ENCODE results near the gene SLC10A7. TPM values are rescaled to one million over a fixed set of nuclear protein-coding genes. Genes with fewer than 3 reads are reported as not detected.

Gene SLC10A7
- total and polyA plus RNA-seq, 2 of the 4 experiments (the other 2 are of a cell fraction), result 5.2 to 8.4 TPM

DNA sequence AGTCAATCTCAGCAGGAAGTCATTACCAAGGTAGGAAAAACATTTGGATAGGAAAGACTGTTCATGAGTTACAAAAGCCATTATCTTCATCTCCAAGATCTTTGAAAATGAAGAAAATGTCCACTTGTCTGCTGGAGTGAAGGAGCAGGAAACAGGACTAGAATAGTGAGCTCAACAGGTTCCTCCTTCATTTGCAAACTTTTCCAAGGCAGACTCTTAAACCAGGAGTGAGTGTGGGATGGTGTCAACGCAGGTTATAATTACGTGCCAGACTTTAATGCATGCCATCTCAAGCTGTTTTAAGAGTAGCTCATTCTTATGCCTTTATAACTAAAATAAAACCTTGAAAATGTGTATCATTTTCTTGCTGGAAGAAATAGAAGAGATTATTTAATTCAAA lies 310.9 kb downstream of the SLC10A7 start:
- H4K8ac ChIP-seq (ENCODE audit: low read depth in 2 of 2, low read length in 2 of 2), result no peak overlapping the region
- H2BK20ac ChIP-seq (ENCODE audit: low read depth, low read length), result no peak overlapping the region
- no peak overlapping the region for H3K4ac ChIP-seq (ENCODE audit: low read depth, low read length)
- H4K20me1 ChIP-seq (ENCODE audit: insufficient read depth, low read length), result no peaks in the 10 kb centered on the region
- DNase-seq (no peak), ATAC-seq (ENCODE audit: low read depth) (no peak)
- ChIA-PET POLR2A (ENCODE audit: unreplicated experiment) (no interaction called here), CTCF (no interaction called here)
- H2AFZ ChIP-seq (replicated peaks; ENCODE audit: low read length, poor library complexity), result no peak overlapping the region
- no peak overlapping the region for H3K4me3 ChIP-seq (ENCODE audit: insufficient read depth, low read depth, low read length)
- in situ Hi-C loops (cut with MboI; ENCODE audit: low sequenced_read_pairs) (no loop called here), intact Hi-C loops (cut with micrococcal nuclease) (no loop called here), dilution Hi-C loops (cut with HindIII; ENCODE audit: low sequenced_read_pairs, unreplicated experiment) (no loop called here)
- no peak overlapping the region for H3K18ac ChIP-seq (ENCODE audit: low read depth, low read length)
- H3K36me3 ChIP-seq (ENCODE audit: control insufficient read depth, insufficient read depth, low read length), result no peaks in the 10 kb centered on the region
- H2AK5ac ChIP-seq (ENCODE audit: low read depth, low read length), result no peak overlapping the region
- no peak overlapping the region for H2BK120ac ChIP-seq (ENCODE audit: low read depth, low read length)
- H3K27ac ChIP-seq (ENCODE audit: insufficient read depth, low read length), result no peak overlapping the region
- no peak overlapping the region for H2BK5ac ChIP-seq (ENCODE audit: low read depth, low read length, poor library complexity, severe bottlenecking)
- H3K14ac ChIP-seq (replicated peaks; ENCODE audit: low read depth, low read length), result no peak overlapping the region
- H3K9me1 ChIP-seq (ENCODE audit: insufficient read depth, low read length), result no peaks in the 10 kb centered on the region
- H3K23ac ChIP-seq (ENCODE audit: low read depth, low read length), result no peak overlapping the region
- no peak overlapping the region for H2BK15ac ChIP-seq (ENCODE audit: low read depth, low read length)
- H3K4me2 ChIP-seq (ENCODE audit: low read depth, low read length), result no peak overlapping the region
- H3K9me3 ChIP-seq (ENCODE audit: control insufficient read depth, insufficient read depth, low read length), result no peaks in the 10 kb centered on the region
- H3K56ac ChIP-seq (ENCODE audit: extremely low read depth, insufficient read depth, low read length), result no peak overlapping the region
- TF ChIP-seq RFX5 (IDR thresholded peaks at IDR 0.05; ENCODE audit: low read depth, low read length), result no peak
- no peaks in the 10 kb centered on the region for H3K79me1 ChIP-seq (ENCODE audit: low read depth in 1 of 2, low read length in 2 of 2)
- H2AK9ac ChIP-seq (replicated peaks; ENCODE audit: low read depth, low read length, poor library complexity), result no peak overlapping the region
- H3K9ac ChIP-seq (ENCODE audit: low read depth, low read length), result no peak overlapping the region
- H4K5ac ChIP-seq (ENCODE audit: low read depth, low read length), result no peak overlapping the region
- WGBS, 2 experiments (ENCODE audit: extremely low coverage in 2 of 2, insufficient read length in 1 of 2), result no CpG with 5 or more reads among the region's 2 CpGs
- no peaks in the 10 kb centered on the region for H3K4me1 ChIP-seq (ENCODE audit: control insufficient read depth, insufficient read depth, low read length)
- peaks cover 12% of the 10 kb centered on the region for H3K27me3 ChIP-seq (ENCODE audit: control insufficient read depth, insufficient read depth, low read length)
- H4K91ac ChIP-seq (ENCODE audit: insufficient read depth, low read depth, low read length), result no peak overlapping the region
- no TSS peak for BruUV-seq (replicated peaks)
